Measurements from ENCODE around the gene GNG7.
"Not testable (repeated sequence)": the region's sequence is repeated elsewhere in the genome, so short reads cannot be mapped to it uniquely, and the experiment has no call there.

DNA sequence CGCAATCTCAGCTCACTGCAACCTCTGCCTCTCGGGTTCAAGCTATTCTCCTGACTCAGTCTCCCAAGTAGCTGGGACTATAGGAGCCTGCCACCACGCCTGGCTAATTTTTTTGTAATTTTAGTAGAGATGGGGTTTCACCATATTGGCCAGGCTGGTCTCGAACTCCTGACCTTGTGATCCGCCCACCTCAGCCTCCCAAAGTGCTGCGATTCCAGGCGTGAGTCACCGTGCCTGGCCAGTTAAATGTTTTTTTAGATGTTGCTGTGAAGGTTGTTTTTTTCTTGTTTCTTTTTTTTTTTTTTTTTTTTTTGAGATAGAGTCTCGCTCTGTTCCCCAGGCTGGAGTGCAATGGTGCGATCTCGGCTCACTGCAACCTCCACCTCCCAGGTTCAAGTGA is 183.6 kb downstream of the GNG7 start:
- TF ChIP-seq EZH2phosphoT487 (IDR thresholded peaks at IDR 0.05; ENCODE audit: insufficient read depth, low read depth); EZH2 (IDR thresholded peaks at IDR 0.05; ENCODE audit: insufficient read depth, poor library complexity, severe bottlenecking): not testable (repeated sequence)
